ENCODE data around the gene KCNQ2.

Gene KCNQ2

DNA sequence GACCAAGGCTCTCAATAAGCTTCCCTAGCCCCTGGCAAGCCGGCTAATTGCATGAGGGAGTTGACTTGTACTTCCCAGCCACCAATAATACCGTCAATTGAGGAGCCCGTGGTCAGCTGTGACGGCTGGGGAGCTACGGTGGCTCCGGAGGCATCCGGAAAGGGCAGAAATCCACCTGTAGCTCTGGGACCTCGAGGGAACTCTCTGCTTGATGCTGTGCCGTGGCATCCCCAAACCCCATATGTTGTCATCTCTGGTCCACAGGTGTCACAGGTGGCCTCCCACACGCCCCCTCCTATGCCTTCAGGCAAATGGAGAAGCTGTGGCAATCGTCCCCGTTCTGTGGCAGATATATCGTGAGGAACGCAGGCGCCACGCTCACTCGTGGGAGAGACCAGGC is 5.5 kb upstream of the KCNQ2 start:
- no peak overlapping the region for H3K27ac ChIP-seq
- TF ChIP-seq, protein P1, sequence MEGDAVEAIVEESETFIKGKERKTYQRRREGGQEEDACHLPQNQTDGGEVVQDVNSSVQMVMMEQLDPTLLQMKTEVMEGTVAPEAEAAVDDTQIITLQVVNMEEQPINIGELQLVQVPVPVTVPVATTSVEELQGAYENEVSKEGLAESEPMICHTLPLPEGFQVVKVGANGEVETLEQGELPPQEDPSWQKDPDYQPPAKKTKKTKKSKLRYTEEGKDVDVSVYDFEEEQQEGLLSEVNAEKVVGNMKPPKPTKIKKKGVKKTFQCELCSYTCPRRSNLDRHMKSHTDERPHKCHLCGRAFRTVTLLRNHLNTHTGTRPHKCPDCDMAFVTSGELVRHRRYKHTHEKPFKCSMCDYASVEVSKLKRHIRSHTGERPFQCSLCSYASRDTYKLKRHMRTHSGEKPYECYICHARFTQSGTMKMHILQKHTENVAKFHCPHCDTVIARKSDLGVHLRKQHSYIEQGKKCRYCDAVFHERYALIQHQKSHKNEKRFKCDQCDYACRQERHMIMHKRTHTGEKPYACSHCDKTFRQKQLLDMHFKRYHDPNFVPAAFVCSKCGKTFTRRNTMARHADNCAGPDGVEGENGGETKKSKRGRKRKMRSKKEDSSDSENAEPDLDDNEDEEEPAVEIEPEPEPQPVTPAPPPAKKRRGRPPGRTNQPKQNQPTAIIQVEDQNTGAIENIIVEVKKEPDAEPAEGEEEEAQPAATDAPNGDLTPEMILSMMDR (conservative IDR thresholded peaks at IDR 0.05) = no peak
- TF ChIP-seq ZFX (IDR thresholded peaks at IDR 0.05) = no peak

DNA sequence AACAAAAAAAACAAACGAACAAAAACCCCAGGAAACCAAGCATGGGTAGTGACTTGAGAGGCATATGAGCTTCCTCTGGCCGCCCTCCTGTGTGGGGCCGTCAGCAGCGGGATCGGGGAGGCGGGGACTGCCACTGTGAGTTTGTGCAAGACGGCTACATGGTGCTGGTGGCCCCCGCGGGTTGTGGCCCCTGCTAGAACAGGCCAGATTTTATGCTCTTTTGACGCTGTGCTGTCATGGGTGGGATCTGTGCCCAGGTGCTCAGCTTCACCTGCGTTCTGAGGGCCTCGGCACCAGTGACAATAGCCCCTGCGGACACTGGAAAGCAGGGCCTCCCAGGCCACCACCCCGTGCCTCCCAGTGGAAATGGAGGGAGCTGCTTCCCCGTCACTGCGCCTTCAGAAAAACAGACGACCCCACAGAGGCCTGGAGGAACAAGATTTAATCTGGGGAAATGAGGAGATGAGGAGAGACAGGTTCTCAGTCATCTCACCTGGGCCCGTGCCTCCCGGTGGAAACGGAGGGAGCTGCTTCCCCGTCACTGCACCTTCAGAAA is 4.7 kb upstream of the KCNQ2 start:
- H3K27ac ChIP-seq = no peak overlapping the region
- TF ChIP-seq ZFX (IDR thresholded peaks at IDR 0.05) = no peak
- TF ChIP-seq, protein P1 (conservative IDR thresholded peaks at IDR 0.05) = no peak

DNA sequence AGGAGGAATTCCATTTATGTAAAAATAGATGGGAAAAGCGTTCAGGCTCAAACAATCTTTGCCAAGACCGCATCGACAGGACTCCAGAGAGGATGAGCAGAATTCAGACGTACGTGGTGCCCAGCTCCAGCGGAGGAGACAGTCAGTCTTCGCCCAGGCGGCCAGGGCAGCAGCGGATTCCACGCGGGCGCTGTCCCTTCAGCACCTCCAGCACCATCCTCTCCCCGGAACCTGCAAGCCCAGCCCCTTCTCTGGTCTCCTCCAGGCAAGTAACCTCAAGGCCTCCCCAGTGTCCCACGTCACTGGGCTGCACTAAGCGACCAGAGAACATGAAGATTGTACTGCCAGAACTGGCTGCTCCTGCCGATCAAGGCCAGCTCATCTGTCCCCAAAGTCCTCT is 2.8 kb upstream of the KCNQ2 start:
- H3K27ac ChIP-seq = no peak overlapping the region
- TF ChIP-seq, protein P1 (conservative IDR thresholded peaks at IDR 0.05) = no peak
- TF ChIP-seq ZFX (IDR thresholded peaks at IDR 0.05) = no peak

DNA sequence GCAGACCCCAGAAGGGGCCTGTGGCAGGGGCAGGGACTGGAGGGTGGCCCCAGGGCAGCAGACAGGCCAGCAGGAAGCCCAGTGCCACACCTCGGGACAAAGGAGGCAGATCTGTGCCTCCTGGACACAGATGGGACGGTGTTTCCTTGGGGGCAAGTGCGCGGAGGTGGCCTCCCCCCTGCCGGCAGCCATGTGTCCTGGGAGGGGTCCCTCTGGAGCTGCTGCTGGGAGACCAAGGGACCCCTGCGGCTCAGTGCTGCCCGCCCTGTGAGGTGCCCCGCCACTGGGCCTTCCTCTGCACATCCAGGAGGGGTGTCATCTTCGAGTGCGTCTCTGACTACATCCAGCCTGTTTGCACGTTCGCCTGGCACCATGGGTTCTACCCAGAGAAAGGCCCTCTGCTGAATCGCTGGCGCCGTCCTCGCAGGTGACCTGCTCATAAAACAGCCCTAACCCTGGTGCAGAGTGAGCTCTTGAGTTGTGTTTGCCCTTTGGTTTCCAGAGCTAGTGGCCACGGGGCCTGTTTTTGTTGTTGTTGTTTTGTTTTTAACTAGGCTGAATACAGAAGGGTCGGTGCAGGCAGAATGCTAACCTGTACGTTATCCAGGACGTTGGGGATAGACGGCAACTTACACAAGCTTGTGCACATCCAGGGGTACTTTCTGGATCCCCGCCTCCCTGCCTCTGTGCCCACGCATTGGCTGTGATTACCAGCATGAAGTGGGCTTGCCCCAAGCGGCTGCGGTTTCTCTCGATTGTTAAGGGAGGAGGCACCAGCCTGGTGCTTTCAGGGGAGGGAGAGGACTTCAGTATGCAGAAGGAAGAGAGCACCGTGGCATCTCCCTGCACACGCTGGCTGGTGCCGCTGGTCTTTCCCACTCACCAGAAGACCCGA is 1.3 kb upstream of the KCNQ2 start:
- no peak for TF ChIP-seq ZFX (IDR thresholded peaks at IDR 0.05)
- TF ChIP-seq, protein P1 (conservative IDR thresholded peaks at IDR 0.05) = no peak
- H3K27ac ChIP-seq = no peak overlapping the region

DNA sequence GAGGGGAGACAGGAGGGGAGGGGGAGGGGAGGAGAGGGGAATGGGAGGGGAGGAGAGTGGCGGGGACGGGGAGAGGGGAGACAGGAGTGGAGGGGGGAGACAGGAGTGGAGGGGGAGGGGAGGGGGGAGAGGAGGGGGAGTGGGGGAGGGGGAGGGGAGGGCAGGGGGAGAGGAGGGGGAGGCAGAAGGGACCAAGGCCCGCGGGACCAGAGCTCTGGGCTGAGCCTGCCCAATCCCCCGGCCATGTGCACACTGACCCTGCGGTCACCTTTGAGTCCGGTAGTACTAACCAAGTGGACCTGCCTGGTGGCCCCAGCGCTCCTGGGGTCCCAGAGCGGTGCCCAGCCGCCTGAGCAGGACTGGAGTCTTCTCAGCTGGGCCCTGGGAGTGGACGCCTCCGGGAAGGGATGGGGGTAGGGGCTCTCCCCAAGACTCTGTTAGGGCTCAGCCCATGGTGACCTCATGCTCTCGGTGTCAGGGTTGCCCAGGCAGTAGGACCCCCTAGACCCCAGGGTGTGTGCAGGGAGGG is 471 bp upstream of the KCNQ2 start:
- no peak for TF ChIP-seq ZFX (IDR thresholded peaks at IDR 0.05)
- TF ChIP-seq, protein P1 (conservative IDR thresholded peaks at IDR 0.05) = no peak
- H3K27ac ChIP-seq = no peak overlapping the region

DNA sequence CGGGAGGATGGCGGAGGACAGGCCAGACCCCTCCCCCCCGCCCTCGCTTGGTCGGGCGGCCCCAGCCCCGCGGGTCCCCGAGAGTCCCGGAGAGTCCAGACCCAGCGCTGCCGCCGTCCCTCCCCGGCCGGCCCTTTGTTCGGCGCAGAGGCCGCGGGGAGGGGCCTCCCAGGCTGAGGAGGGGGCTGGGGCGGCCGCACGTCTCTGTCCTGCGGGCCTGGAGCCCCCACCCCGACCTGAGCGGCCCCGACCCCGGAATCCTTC is 806 bp downstream of the KCNQ2 start:
- H3K27ac ChIP-seq = peak overlapping the region; percentile 61
- no peak for TF ChIP-seq ZFX (IDR thresholded peaks at IDR 0.05)
- TF ChIP-seq, protein P1 (conservative IDR thresholded peaks at IDR 0.05) = no peak

DNA sequence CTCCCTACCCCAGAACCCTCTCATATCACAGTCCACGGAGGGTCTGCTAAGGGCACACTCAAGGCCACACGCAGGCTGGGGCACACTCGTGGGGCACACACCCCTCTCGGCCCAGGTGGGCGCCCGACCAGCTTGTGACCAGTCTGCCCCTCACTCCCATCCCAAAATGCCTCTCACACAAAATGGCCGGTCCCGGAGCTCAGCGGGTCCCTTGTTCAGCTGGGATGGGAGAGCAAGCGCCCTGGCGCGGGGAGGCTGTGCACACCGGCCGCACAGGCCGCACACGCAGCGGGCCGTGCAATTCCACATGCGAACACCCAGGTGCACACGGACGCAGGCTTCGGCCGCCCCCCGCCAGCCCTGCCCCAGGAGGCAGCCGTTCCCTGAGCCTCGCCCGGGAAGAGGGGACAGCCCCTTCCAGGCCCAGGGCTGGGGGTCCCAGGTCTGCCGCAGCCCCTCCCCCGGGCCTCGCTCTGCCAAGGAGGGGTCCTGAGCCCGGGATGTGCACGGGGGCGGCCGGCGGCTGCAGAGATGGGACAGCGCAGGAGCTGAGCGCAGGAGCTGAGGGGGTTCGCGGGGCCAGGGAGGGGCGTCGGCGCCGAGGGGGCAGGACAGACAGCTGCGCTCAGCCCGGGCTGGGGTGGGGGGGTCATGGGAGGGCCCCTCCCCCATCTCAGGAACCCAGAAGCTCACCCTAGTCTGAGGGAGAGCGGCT is 1.3 kb downstream of the KCNQ2 start:
- TF ChIP-seq, protein P1 (conservative IDR thresholded peaks at IDR 0.05) = no peak
- TF ChIP-seq ZFX (IDR thresholded peaks at IDR 0.05) = no peak

More for the DNA sequence above, 1.3 kb downstream of the KCNQ2 start:
- H3K27ac ChIP-seq = peak overlapping the region; percentile 61
